Measurements from ENCODE around the gene ATXN10. TPM values are rescaled to one million over a fixed set of nuclear protein-coding genes. Genes with fewer than 3 reads are reported as not detected.

ATXN10 gene
- total RNA-seq, 2 experiments from 2014 or later, result 43.8 to 48.0 TPM

DNA sequence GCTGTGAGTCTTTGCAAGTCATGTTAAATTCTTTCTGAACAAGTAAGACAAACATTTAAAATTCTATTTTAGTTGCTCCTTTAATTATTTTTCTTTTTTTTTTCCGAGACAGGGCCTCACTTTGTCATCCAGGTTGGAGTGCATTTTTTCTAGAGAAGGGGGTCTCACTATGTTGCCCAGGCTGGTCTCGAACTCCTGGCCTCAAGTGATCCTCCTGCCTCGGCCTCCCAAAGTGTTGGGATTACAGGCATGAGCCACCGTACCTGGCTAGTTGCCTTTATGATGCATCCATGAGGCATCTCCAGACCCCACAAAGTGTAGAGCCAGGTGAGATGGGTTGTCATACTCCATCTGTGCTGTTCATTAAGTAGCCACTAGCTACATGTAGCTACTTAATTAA is 4.4 kb downstream of the ATXN10 start:
- Mint-ChIP-seq H3K4me1 (ENCODE audit: low read depth) (peaks cover 65% of the 10 kb centered on the region), H3K36me3 (ENCODE audit: low read depth) (no peaks in the 10 kb centered on the region), H3K27ac (no peak overlapping the region), H3K4me3 (no peak overlapping the region), H3K27me3 (no peaks in the 10 kb centered on the region), H3K9me3 (no peaks in the 10 kb centered on the region)
- peaks cover 25% of the 10 kb centered on the region for H3K4me1 ChIP-seq (ENCODE audit: insufficient read depth, low read length)
- no peak overlapping the region for H3K4me3 ChIP-seq (ENCODE audit: low read length)
- no peaks in the 10 kb centered on the region for H3K27me3 ChIP-seq (ENCODE audit: control insufficient read depth in 1 of 2, insufficient read depth in 2 of 2, low read length in 2 of 2)
- no peak overlapping the region for H3K27ac ChIP-seq (ENCODE audit: low read depth in 1 of 2, low read length in 2 of 2)
- intact Hi-C loops (cut with DNase I, micrococcal nuclease), result loop anchor here in 1 of 2 experiments (10.0 kb wide), 1 partner anchor 479 kb away; the partner anchor contains the start of gene PPARA
- POLR2A ChIA-PET, result no interaction called here
- CTCF ChIA-PET, result no interaction called here
- no peak for DNase-seq
- H3K9me3 ChIP-seq (ENCODE audit: control insufficient read depth in 1 of 2, insufficient read depth in 1 of 2, low read length in 2 of 2), result no peaks in the 10 kb centered on the region
- ATAC-seq (ENCODE audit: poor library complexity), result no peak
- no peaks in the 10 kb centered on the region for H3K36me3 ChIP-seq (ENCODE audit: insufficient read depth, low read length)
- TF ChIP-seq, protein P1, sequence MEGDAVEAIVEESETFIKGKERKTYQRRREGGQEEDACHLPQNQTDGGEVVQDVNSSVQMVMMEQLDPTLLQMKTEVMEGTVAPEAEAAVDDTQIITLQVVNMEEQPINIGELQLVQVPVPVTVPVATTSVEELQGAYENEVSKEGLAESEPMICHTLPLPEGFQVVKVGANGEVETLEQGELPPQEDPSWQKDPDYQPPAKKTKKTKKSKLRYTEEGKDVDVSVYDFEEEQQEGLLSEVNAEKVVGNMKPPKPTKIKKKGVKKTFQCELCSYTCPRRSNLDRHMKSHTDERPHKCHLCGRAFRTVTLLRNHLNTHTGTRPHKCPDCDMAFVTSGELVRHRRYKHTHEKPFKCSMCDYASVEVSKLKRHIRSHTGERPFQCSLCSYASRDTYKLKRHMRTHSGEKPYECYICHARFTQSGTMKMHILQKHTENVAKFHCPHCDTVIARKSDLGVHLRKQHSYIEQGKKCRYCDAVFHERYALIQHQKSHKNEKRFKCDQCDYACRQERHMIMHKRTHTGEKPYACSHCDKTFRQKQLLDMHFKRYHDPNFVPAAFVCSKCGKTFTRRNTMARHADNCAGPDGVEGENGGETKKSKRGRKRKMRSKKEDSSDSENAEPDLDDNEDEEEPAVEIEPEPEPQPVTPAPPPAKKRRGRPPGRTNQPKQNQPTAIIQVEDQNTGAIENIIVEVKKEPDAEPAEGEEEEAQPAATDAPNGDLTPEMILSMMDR (IDR thresholded peaks at IDR 0.05), result no peak

DNA sequence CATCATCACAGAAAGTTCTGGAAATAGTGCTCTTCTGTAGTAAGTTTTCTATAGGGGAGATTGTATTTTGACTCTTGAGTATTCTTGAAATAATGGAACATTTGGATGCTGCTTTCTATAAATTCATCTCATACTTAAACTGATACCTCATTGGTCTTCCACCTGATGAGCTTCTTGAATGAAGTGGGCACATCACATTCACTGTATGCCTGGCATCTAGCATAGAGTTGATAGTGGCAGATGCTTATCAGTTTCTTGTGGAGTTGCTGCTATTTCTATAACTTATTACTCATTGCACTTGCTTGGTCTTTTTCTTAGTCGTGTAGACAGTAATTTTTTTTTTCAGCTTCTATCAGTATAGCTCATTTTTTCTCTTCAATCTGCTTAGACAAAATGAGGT is 5.4 kb downstream of the ATXN10 start:
- H3K36me3 ChIP-seq (ENCODE audit: insufficient read depth, low read length), result no peaks in the 10 kb centered on the region
- DNase-seq (no peak), ATAC-seq (ENCODE audit: poor library complexity) (no peak)
- Mint-ChIP-seq H3K4me1 (ENCODE audit: low read depth) (peaks cover 65% of the 10 kb centered on the region), H3K36me3 (ENCODE audit: low read depth) (no peaks in the 10 kb centered on the region), H3K27ac (no peak overlapping the region), H3K9me3 (no peaks in the 10 kb centered on the region), H3K27me3 (no peaks in the 10 kb centered on the region), H3K4me3 (no peak overlapping the region)
- H3K9me3 ChIP-seq (ENCODE audit: control insufficient read depth in 1 of 2, insufficient read depth in 1 of 2, low read length in 2 of 2), result no peaks in the 10 kb centered on the region
- H3K27ac ChIP-seq (ENCODE audit: low read depth in 1 of 2, low read length in 2 of 2), result no peak overlapping the region
- H3K27me3 ChIP-seq (ENCODE audit: control insufficient read depth in 1 of 2, insufficient read depth in 2 of 2, low read length in 2 of 2), result no peaks in the 10 kb centered on the region
- no peak overlapping the region for H3K4me3 ChIP-seq (ENCODE audit: low read length)
- TF ChIP-seq, protein P1 (IDR thresholded peaks at IDR 0.05), result no peak
- intact Hi-C loops (cut with DNase I, micrococcal nuclease), result loop anchor here in 1 of 2 experiments (10.0 kb wide), 1 partner anchor 478 kb away; the partner anchor contains the start of gene PPARA
- peaks cover 25% of the 10 kb centered on the region for H3K4me1 ChIP-seq (ENCODE audit: insufficient read depth, low read length)
- ChIA-PET CTCF (interaction anchor here (0.6 to 0.7 kb wide), 2 partner anchors 10 to 25 kb away, joined by 3 to 4 read pairs; no protein-coding TSS in a partner anchor), POLR2A (no interaction called here)

DNA sequence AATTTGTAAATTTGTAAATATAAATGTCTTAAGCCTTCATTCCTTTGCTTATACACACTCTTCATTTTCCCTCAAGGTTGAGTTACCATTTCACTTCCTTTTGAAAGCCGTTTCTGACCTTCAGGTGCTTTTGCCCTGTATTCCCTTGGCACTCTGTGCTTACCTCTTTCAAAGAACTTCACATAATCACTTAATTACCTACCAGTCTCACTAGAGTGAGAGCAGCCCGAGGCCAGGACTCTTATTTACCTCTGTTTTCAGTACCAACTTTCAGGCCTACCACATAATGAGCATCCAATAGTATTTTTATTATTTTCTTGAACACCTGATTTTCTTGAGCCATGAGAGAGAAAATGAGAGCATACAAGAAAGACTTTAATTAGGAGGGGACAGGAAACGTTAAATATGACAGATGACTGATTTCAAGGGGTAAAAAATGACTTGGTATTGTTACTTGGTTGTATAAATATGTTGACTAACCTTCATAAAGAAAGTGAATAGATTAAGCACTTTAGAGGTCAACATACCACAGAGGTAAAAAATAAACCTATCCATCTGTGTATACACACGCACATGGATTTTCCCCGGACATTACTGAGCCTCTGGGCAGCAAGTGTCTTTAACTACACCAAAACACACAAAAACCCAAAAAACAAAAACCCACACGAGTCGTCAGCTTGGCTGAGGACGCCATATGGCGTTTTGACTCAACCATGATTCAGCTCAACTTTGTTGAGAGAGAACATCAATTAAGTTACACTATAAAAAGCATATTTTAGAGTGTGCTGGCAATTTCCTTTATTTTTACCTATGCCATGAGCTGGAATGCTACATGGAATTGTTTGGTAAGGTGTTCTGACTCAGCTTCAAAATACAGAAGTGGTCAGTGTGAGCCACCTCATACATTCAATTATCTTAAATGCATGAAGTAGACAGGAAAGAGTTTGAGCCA is 7.6 kb downstream of the ATXN10 start:
- no peak overlapping the region for H3K27ac ChIP-seq (ENCODE audit: low read depth in 1 of 2, low read length in 2 of 2)

More for the DNA sequence above, 7.6 kb downstream of the ATXN10 start:
- DNase-seq (no peak), ATAC-seq (ENCODE audit: poor library complexity) (no peak)
- Mint-ChIP-seq H3K9me3 (no peaks in the 10 kb centered on the region), H3K36me3 (ENCODE audit: low read depth) (no peaks in the 10 kb centered on the region), H3K27ac (no peak overlapping the region), H3K4me1 (ENCODE audit: low read depth) (peaks cover 46% of the 10 kb centered on the region), H3K27me3 (no peaks in the 10 kb centered on the region), H3K4me3 (no peak overlapping the region)
- H3K4me1 ChIP-seq (ENCODE audit: insufficient read depth, low read length), result peaks cover 26% of the 10 kb centered on the region
- H3K4me3 ChIP-seq (ENCODE audit: low read length), result no peak overlapping the region
- ChIA-PET CTCF (no interaction called here), POLR2A (no interaction called here)
- no peaks in the 10 kb centered on the region for H3K27me3 ChIP-seq (ENCODE audit: control insufficient read depth in 1 of 2, insufficient read depth in 2 of 2, low read length in 2 of 2)
- TF ChIP-seq, protein P1 (IDR thresholded peaks at IDR 0.05), result no peak
- no peaks in the 10 kb centered on the region for H3K36me3 ChIP-seq (ENCODE audit: insufficient read depth, low read length)
- intact Hi-C loops (cut with DNase I, micrococcal nuclease), result loop anchor here in 1 of 2 experiments (10.0 kb wide), 1 partner anchor 476 kb away; the partner anchor contains the start of gene PPARA
- H3K9me3 ChIP-seq (ENCODE audit: control insufficient read depth in 1 of 2, insufficient read depth in 1 of 2, low read length in 2 of 2), result no peaks in the 10 kb centered on the region
